Keratinocyte (primary cell): ENCODE data around the gene ZNF219. TPM values are rescaled to one million over a fixed set of nuclear protein-coding genes. Genes with fewer than 3 reads are reported as not detected.
"Not testable (repeated sequence)": the region's sequence is repeated elsewhere in the genome, so short reads cannot be mapped to it uniquely, and the experiment has no call there.

Experiments used
- DNase-seq: peaks from one replicate; pipeline ENCODE4 v3.0.0-alpha.2; 2011; ENCODE audit warnings: low read depth, missing footprints, low spot score
- FAIRE-seq: peaks from 2 replicates; lab custom pipeline; 2011; peaks lifted over from hg19 to GRCh38; lab: Jason Lieb, UNC
- H2AFZ ChIP-seq: 2 replicates; pipeline ENCODE4 v1.6.0; 2012; ENCODE audit warnings: low read length, control low read depth, inconsistent platforms; ENCODE audit not compliant: control insufficient read depth
- H3K27ac ChIP-seq: 2 replicates; pipeline ENCODE4 v1.5.1; 2011; ENCODE audit warnings: low read length; ENCODE audit not compliant: control insufficient read depth, insufficient read depth
- H3K27me3 ChIP-seq: 3 replicates; pipeline ENCODE4 v1.6.0; 2011; ENCODE audit warnings: low read length; ENCODE audit not compliant: control insufficient read depth, insufficient read depth; ENCODE audit errors: extremely low read depth
- H3K36me3 ChIP-seq, 2 experiments: 2 replicates in 1 of 2; 3 replicates in 1 of 2; pipeline ENCODE4 v1.5.1; 2011; ENCODE audit warnings: low read length in 2 of 2, mild to moderate bottlenecking in 1 of 2; ENCODE audit not compliant: control insufficient read depth in 2 of 2, insufficient read depth in 2 of 2; ENCODE audit errors: extremely low read depth in 1 of 2
- H3K4me1 ChIP-seq: 3 replicates; pipeline ENCODE4 v1.5.1; 2011; ENCODE audit warnings: low read length; ENCODE audit not compliant: control insufficient read depth, insufficient read depth; ENCODE audit errors: extremely low read depth
- H3K4me2 ChIP-seq: 3 replicates; pipeline ENCODE4 v1.6.0; 2011; ENCODE audit warnings: low read depth, low read length; ENCODE audit not compliant: control insufficient read depth, insufficient read depth; ENCODE audit errors: extremely low read depth
- H3K4me3 ChIP-seq, 3 experiments: fragments of 200-600 bp in 1 of 3; sonication (generic) in 1 of 3; 2 replicates in 2 of 3; 3 replicates in 1 of 3; pipeline ENCODE4 v1.5.1; 2011 to 2016; ENCODE audit warnings: low read length in 3 of 3, mild to moderate bottlenecking in 3 of 3, control low read depth in 2 of 3, inconsistent platforms in 1 of 3, low read depth in 1 of 3, mixed read lengths in 1 of 3, mixed run types in 1 of 3, moderate library complexity in 1 of 3; ENCODE audit not compliant: control insufficient read depth in 2 of 3, insufficient read depth in 2 of 3; ENCODE audit errors: extremely low read depth in 1 of 3
- H3K79me2 ChIP-seq: 2 replicates; pipeline ENCODE4 v1.6.0; 2012; ENCODE audit warnings: low read length; ENCODE audit not compliant: control insufficient read depth, insufficient read depth
- H3K9ac ChIP-seq: 3 replicates; pipeline ENCODE4 v1.6.0; 2011; ENCODE audit warnings: low read length; ENCODE audit not compliant: control insufficient read depth, insufficient read depth; ENCODE audit errors: extremely low read depth
- H3K9me1 ChIP-seq: 3 replicates; pipeline ENCODE4 v1.6.0; 2011; ENCODE audit warnings: low read length; ENCODE audit not compliant: control insufficient read depth, insufficient read depth; ENCODE audit errors: extremely low read depth
- H3K9me3 ChIP-seq: 2 replicates; pipeline ENCODE4 v1.5.1; 2012; ENCODE audit warnings: low read depth, low read length; ENCODE audit not compliant: control insufficient read depth
- H4K20me1 ChIP-seq: 3 replicates; pipeline ENCODE4 v1.6.0; 2011; ENCODE audit warnings: low read length; ENCODE audit not compliant: control insufficient read depth, insufficient read depth; ENCODE audit errors: extremely low read depth
- EZH2 ChIP-seq: IDR thresholded peaks from one replicate; pipeline ENCODE4 v1.6.1; 2012; ENCODE audit warnings: inconsistent platforms, mild to moderate bottlenecking, low read length, moderate library complexity
- dilution Hi-C: fragments of 300-500 bp; cut with MboI; formaldehyde crosslinking; loops from one replicate; pipeline ENCODE4 v1.7.0; 2020; ENCODE audit warnings: low sequenced_read_pairs; ENCODE audit not compliant: extremely low pct_ligation_motif_present
- polyA plus RNA-seq, 5 experiments: library from polyadenylated mRNA; depleted of rRNA in 3 of 5; stranded (reverse) in 3 of 5; stranded (forward) in 1 of 5; unstranded in 1 of 5; fragments of >200 nt; gene quantifications; 1 replicate in 1 of 5; 2 replicates in 3 of 5; 3 replicates in 1 of 5; pipeline versions ENCODE4 v1.2.1 to v1.2.3, GENCODE V29; 2011 to 2012; ENCODE audit warnings: missing spikeins in 2 of 5, low read depth in 1 of 5, low replicate concordance in 1 of 5
- TF ChIP-seq, protein P1 (sequence below), 3 experiments: IDR thresholded peaks in 1 of 3; conservative IDR thresholded peaks in 1 of 3; optimal IDR thresholded peaks in 1 of 3; 2 replicates in 2 of 3; 3 replicates in 1 of 3; pipeline versions ENCODE3 to v1.5.1; 2011; ENCODE audit warnings: low read length in 3 of 3, mild to moderate bottlenecking in 3 of 3, moderate library complexity in 2 of 3, control low read depth in 1 of 3, inconsistent platforms in 1 of 3; ENCODE audit not compliant: insufficient read depth in 2 of 3; ENCODE audit errors: extremely low read depth in 1 of 3

The ZNF219 gene
- polyA plus RNA-seq, 1 donor (not counting 4 experiments of a cell fraction or from before 2014, with no cell fraction given) = 23.1 TPM

DNA sequence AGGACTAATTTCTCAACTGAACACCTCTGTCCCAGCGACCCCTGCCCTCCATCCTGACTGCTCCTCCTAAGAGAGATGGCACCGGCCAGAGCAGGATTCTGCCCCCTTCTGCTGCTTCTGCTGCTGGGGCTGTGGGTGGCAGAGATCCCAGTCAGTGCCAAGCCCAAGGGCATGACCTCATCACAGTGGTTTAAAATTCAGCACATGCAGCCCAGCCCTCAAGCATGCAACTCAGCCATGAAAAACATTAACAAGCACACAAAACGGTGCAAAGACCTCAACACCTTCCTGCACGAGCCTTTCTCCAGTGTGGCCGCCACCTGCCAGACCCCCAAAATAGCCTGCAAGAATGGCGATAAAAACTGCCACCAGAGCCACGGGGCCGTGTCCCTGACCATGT, 55.5 kb downstream of the ZNF219 start:
- Histone ChIP-seq H3K4me2 (peak overlapping the region; percentile 96), H3K27ac (peak overlapping the region; percentile 90), H2AFZ (no peak overlapping the region), H3K9me3 (no peaks in the 10 kb centered on the region), H3K9ac (peak overlapping the region; percentile 81), H3K4me3 (peak overlapping the region; percentile 39 to 79 (median 68)), H4K20me1 (no peaks in the 10 kb centered on the region), H3K27me3 (no peaks in the 10 kb centered on the region), H3K4me1 (peaks cover 53% of the 10 kb centered on the region), H3K9me1 (no peaks in the 10 kb centered on the region), H3K36me3 (no peaks in the 10 kb centered on the region), H3K79me2 (peaks cover 12% of the 10 kb centered on the region)
- no peak for TF ChIP-seq EZH2
- TF ChIP-seq, protein P1, sequence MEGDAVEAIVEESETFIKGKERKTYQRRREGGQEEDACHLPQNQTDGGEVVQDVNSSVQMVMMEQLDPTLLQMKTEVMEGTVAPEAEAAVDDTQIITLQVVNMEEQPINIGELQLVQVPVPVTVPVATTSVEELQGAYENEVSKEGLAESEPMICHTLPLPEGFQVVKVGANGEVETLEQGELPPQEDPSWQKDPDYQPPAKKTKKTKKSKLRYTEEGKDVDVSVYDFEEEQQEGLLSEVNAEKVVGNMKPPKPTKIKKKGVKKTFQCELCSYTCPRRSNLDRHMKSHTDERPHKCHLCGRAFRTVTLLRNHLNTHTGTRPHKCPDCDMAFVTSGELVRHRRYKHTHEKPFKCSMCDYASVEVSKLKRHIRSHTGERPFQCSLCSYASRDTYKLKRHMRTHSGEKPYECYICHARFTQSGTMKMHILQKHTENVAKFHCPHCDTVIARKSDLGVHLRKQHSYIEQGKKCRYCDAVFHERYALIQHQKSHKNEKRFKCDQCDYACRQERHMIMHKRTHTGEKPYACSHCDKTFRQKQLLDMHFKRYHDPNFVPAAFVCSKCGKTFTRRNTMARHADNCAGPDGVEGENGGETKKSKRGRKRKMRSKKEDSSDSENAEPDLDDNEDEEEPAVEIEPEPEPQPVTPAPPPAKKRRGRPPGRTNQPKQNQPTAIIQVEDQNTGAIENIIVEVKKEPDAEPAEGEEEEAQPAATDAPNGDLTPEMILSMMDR (optimal IDR thresholded peaks at IDR 0.05 in 1 of 3, IDR thresholded peaks at IDR 0.05 in 1 of 3, conservative IDR thresholded peaks at IDR 0.05 in 1 of 3; ENCODE audit: extremely low read depth in 1 of 3, insufficient read depth in 2 of 3, low read length in 3 of 3) = no peak
- dilution Hi-C loops = no loop called here
- no peak for FAIRE-seq
- no peak for DNase-seq

DNA sequence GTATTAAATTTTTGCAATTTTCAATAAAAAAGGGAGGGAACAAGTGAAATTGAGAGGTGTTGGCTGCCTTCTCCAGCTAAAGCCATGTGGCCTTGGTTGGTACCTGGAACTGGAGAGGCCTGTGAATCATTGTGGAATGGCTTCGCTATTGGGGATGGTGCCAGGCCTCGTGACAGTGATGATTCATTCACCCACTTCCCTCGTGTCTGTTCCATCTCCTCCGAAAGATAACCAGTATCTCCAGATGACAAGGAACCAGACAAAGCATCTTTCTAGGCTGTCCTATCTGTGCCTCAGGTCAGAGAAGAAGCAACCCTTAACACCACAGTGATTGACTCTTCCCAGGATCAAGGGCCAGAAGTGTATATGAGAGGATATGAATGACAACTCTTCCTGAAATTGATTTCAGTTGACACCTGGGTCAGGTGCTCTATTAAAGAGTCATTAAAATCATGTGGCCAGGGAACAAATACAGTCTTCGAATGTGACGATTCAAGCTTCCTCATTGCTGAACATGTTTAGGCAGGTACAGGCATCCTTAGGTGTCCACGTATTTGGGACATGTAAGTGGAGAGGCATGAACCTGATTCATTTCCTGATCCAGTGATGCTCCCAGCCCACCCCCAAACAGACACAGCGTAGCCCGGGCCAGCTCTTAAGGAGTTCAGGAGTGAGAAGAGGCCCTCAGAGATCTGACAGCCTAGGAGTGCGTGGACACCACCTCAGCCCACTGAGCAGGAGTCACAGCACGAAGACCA, 56.6 kb downstream of the ZNF219 start, which contains the start of gene RNASE7:
Gene RNASE7, plus strand, starts transcription at position 687 of the 758 bp plus-strand sequence. CDS start 631 bp downstream, outside the sequence.
- Histone ChIP-seq H3K36me3 (no peaks in the 10 kb centered on the region), H2AFZ (peak within 1 kb of the TSS; percentile 71)
- TF ChIP-seq EZH2 = no peak
- TF ChIP-seq, protein P1 (optimal IDR thresholded peaks at IDR 0.05 in 1 of 3, IDR thresholded peaks at IDR 0.05 in 1 of 3, conservative IDR thresholded peaks at IDR 0.05 in 1 of 3; ENCODE audit: extremely low read depth in 1 of 3, insufficient read depth in 2 of 3, low read length in 3 of 3) = no peak

DNA sequence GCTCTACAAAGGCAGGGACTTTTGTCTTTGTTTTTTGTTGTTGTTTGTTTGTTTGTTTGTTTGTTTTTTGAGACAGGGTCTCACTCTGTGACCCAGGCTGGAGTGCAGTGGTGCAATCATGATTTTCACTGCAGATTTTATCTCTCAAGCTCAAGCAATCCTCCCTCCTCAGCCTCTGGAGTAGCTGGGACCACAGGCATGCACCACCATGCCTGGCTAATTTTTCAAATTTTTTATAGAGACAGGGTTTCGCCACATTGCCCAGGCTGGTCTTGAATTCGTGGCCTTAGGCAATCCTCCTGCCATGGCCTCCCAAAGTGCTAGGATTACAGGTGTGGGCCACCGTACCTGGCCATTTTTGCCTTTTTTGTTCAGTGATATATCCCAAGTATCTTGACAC, 57.5 kb downstream of the ZNF219 start:
- H3K9me3 ChIP-seq, FAIRE-seq, dilution Hi-C loops, DNase-seq, H3K27me3 ChIP-seq, H3K9me1 ChIP-seq, H4K20me1 ChIP-seq, H3K4me2 ChIP-seq, H2AFZ ChIP-seq, H3K4me3 ChIP-seq, H3K36me3 ChIP-seq, H3K9ac ChIP-seq: not testable (repeated sequence)
- peak overlapping the region; percentile 90 for H3K27ac ChIP-seq
- H3K4me1 ChIP-seq = peaks cover 53% of the 10 kb centered on the region
- H3K79me2 ChIP-seq = peaks cover 12% of the 10 kb centered on the region

More for the DNA sequence above, 56.6 kb downstream of the ZNF219 start, which contains the start of gene RNASE7:
- dilution Hi-C loops = no loop called here
- H3K9me3 ChIP-seq = no peaks in the 10 kb centered on the region
- H3K4me3 ChIP-seq = peak within 1 kb of the TSS; percentile 39 to 79 (median 68)
- no peaks in the 10 kb centered on the region for H3K9me1 ChIP-seq
- H4K20me1 ChIP-seq = no peaks in the 10 kb centered on the region
- peak within 1 kb of the TSS; percentile 81 for H3K9ac ChIP-seq
- H3K4me2 ChIP-seq = peak within 1 kb of the TSS; percentile 96
- H3K27me3 ChIP-seq = no peaks in the 10 kb centered on the region
- FAIRE-seq (peak; percentile 92), DNase-seq (peak; percentile 99)
- peaks cover 53% of the 10 kb centered on the region for H3K4me1 ChIP-seq
- peaks cover 12% of the 10 kb centered on the region for H3K79me2 ChIP-seq
- peak within 1 kb of the TSS; percentile 90 for H3K27ac ChIP-seq
